Endodermal cell (in vitro differentiated cells): Measurements from ENCODE around the gene RPA1. TPM values are rescaled to one million over a fixed set of nuclear protein-coding genes. Genes with fewer than 3 reads are reported as not detected.

ENCODE experiments used
- DNase-seq: peaks from one replicate; pipeline ENCODE4 v3.0.0-alpha.2; 2017
- H3K27ac ChIP-seq: 2 replicates; pipeline ENCODE4 v1.5.1; 2013; ENCODE audit warnings: mild to moderate bottlenecking, low read depth, low read length, moderate library complexity
- H3K27me3 ChIP-seq: 2 replicates; pipeline ENCODE4 v1.6.1; 2013; ENCODE audit warnings: mild to moderate bottlenecking, low read length, moderate library complexity; ENCODE audit not compliant: insufficient read depth, control insufficient read depth, poor library complexity, severe bottlenecking
- H3K36me3 ChIP-seq: 2 replicates; pipeline ENCODE4 v1.7.0; 2013; ENCODE audit warnings: mild to moderate bottlenecking, low read length, moderate library complexity; ENCODE audit not compliant: control insufficient read depth, insufficient read depth
- H3K4me1 ChIP-seq: one replicate; pipeline ENCODE4 v1.7.0; 2013; ENCODE audit warnings: low read length; ENCODE audit not compliant: control insufficient read depth, insufficient read depth
- H3K4me3 ChIP-seq: 2 replicates; pipeline ENCODE4 v1.5.1; 2013; ENCODE audit warnings: mild to moderate bottlenecking, low read length, moderate library complexity
- H3K9ac ChIP-seq: 2 replicates; pipeline ENCODE4 v1.6.1; 2013; ENCODE audit warnings: mild to moderate bottlenecking, low read length, moderate library complexity; ENCODE audit not compliant: poor library complexity, severe bottlenecking; ENCODE audit errors: extremely low read depth
- H3K9me3 ChIP-seq: 2 replicates; pipeline ENCODE4 v1.6.1; 2013; ENCODE audit warnings: mild to moderate bottlenecking, low read length, moderate library complexity; ENCODE audit not compliant: control insufficient read depth
- H3K27ac Mint-ChIP-seq: 2 replicates; pipeline ENCODE4 v1.8.0; 2020; ENCODE audit warnings: mixed read lengths
- H3K27me3 Mint-ChIP-seq: 2 replicates; pipeline ENCODE4 v1.8.0; 2021; ENCODE audit warnings: mild to moderate bottlenecking, mixed read lengths; ENCODE audit not compliant: insufficient read depth
- H3K36me3 Mint-ChIP-seq: 2 replicates; pipeline ENCODE4 v1.8.0; 2020; ENCODE audit warnings: low read depth, mixed read lengths
- H3K4me1 Mint-ChIP-seq: 2 replicates; pipeline ENCODE4 v1.8.0; 2020; ENCODE audit warnings: mixed read lengths
- H3K4me3 Mint-ChIP-seq: 2 replicates; pipeline ENCODE4 v1.8.0; 2020; ENCODE audit warnings: mild to moderate bottlenecking, moderate library complexity, mixed read lengths
- H3K9me3 Mint-ChIP-seq: 2 replicates; pipeline ENCODE4 v1.8.0; 2020; ENCODE audit warnings: mild to moderate bottlenecking, mixed read lengths
- WGBS, 2 experiments: methylation state at CpG; one replicate each; pipeline versions ENCODE4 v1.1.5 to v1.1.7; 2013; ENCODE audit warnings: missing lambda C conversion rate in 2 of 2, mixed read lengths in 1 of 2; ENCODE audit not compliant: insufficient coverage in 1 of 2, insufficient read length in 1 of 2; 5-methylcytosine and 5-hydroxymethylcytosine counted together
- total RNA-seq, 2 donors: library from RNA; stranded (reverse); fragmentation: NEBNext Ultra II Directional in 1 of 2; extraction: Animal tissue kit (Norgen Biotek cat#: 25700) in 1 of 2; gene quantifications; 2 replicates in 1 of 2; 3 replicates in 1 of 2; pipeline ENCODE4 v1.2.1, GENCODE V29; 2021
- TF ChIP-seq, protein P1 (sequence below): fragments of 200-600 bp; sonication (generic); conservative IDR thresholded peaks from 2 replicates; pipeline ENCODE4 v1.5.0; 2021; ENCODE audit warnings: antibody characterized with exemption, mild to moderate bottlenecking

The RPA1 gene
- total RNA-seq, 2 donors from 2014 or later, result 190 to 249 TPM

DNA sequence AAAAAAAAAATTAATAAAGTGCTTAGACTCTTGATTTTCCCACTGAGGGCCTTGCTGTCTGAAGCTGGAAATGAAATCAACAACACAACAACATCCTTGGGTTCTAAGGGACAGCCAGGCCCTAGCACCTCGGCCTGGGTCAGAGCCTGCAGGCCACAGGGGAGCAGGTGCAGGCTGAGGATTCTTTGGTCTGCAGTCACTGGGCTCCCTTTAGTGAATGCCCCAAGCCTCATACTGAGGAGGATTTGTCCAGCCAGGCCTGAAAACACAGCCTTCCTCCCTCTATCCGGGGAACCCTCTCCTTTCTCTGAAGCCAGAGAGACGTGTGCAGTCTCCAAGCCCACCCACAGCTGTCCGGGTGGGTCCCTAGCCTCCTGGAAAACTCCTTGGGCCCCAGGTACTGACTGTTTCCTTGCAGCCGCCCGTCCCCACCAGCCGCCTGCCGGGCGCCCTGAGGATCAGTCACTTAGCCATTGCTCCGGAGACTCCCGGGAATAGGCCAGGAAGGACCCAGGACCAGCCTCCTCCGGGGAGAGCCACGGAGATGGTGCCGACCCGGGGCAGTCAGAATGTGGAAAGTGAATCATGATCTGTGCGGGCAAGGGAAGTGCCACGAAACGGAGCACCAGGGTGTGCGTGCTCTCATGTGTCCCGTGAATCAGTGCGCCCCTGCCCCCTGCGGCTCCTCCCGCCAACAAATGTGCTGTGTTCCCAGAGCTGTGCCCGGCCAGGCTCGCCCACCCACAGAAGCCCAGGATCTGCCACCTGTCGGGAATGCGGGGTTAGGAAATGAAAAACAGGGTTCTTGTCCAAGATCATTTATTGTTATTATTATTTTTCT, 104.3 kb downstream of the RPA1 start:
- Mint-ChIP-seq H3K4me1 (peaks cover 20% of the 10 kb centered on the region), H3K4me3 (no peak overlapping the region), H3K27ac (no peak overlapping the region), H3K36me3 (peaks cover 2% of the 10 kb centered on the region), H3K9me3 (no peaks in the 10 kb centered on the region), H3K27me3 (peaks cover 3% of the 10 kb centered on the region)
- DNase-seq, result no peak
- H3K4me3 ChIP-seq, result no peak overlapping the region
- TF ChIP-seq, protein P1, sequence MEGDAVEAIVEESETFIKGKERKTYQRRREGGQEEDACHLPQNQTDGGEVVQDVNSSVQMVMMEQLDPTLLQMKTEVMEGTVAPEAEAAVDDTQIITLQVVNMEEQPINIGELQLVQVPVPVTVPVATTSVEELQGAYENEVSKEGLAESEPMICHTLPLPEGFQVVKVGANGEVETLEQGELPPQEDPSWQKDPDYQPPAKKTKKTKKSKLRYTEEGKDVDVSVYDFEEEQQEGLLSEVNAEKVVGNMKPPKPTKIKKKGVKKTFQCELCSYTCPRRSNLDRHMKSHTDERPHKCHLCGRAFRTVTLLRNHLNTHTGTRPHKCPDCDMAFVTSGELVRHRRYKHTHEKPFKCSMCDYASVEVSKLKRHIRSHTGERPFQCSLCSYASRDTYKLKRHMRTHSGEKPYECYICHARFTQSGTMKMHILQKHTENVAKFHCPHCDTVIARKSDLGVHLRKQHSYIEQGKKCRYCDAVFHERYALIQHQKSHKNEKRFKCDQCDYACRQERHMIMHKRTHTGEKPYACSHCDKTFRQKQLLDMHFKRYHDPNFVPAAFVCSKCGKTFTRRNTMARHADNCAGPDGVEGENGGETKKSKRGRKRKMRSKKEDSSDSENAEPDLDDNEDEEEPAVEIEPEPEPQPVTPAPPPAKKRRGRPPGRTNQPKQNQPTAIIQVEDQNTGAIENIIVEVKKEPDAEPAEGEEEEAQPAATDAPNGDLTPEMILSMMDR, result no peak
- H3K9me3 ChIP-seq, result no peaks in the 10 kb centered on the region
- H3K9ac ChIP-seq, result no peak overlapping the region
- WGBS, 2 experiments, result 94 to 95% methylated on average over 23 to 27 of the region's 27 CpGs
- H3K36me3 ChIP-seq, result no peaks in the 10 kb centered on the region
- H3K27ac ChIP-seq, result no peak overlapping the region
- H3K4me1 ChIP-seq, result peaks cover 3% of the 10 kb centered on the region
- H3K27me3 ChIP-seq, result no peaks in the 10 kb centered on the region

DNA sequence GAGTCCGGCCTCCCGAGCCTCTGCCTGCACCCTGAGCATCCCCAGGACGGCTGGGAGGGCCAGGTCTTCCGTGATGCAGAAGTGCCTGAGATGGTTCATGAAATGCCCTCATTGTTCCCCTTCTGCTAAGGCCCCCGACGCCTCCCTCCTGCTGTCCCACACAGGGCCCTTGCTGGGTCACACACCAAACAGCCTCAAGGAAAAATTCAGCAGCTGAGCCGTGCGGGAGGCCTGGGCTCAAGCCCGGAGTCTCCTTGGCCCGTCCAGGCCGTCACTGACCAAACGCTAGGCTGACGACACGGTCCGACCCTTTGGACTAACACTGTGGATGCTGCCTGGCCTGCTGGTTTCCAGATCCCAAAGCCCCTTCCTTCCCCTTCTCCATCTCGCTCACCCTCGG, 105.1 kb downstream of the RPA1 start:
- H3K36me3 ChIP-seq, result no peaks in the 10 kb centered on the region
- H3K9me3 ChIP-seq, result no peaks in the 10 kb centered on the region
- no peak overlapping the region for H3K27ac ChIP-seq
- H3K9me3 Mint-ChIP-seq, result no peaks in the 10 kb centered on the region
- H3K27me3 Mint-ChIP-seq, result peaks cover 3% of the 10 kb centered on the region
- peaks cover 2% of the 10 kb centered on the region for H3K36me3 Mint-ChIP-seq
- TF ChIP-seq, protein P1, result no peak
- peaks cover 20% of the 10 kb centered on the region for H3K4me1 Mint-ChIP-seq
- H3K9ac ChIP-seq, result no peak overlapping the region
- no peak overlapping the region for H3K27ac Mint-ChIP-seq
- 89 to 90% methylated on average over 9 to 17 of the region's 17 CpGs for WGBS, 2 experiments
- no peak overlapping the region for H3K4me3 Mint-ChIP-seq
- H3K4me3 ChIP-seq, result no peak overlapping the region
- DNase-seq, result no peak
- no peaks in the 10 kb centered on the region for H3K27me3 ChIP-seq
- H3K4me1 ChIP-seq, result peaks cover 3% of the 10 kb centered on the region

DNA sequence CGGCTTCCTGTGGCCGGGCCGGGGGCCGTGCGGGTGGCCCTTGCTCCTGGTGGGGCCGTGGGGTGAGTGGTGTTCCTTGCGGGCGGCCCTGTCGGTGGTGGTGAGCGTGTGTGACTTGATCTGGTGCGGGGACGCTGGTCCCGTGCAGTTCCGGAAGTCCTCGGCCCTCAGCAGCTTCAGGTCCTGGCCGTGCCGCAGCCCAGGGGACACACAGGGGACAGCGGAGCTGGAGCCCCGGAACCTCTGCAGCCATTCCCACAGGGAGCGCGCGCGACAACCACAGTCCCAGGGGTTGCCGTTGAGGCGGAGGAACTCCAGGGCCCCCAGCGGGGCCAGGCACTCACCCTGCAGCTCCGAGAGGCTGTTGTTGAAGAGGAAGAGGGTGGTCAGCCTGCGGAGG, 107.0 kb downstream of the RPA1 start:
- TF ChIP-seq, protein P1, result no peak
- Mint-ChIP-seq H3K27ac (no peak overlapping the region), H3K4me3 (no peak overlapping the region), H3K27me3 (peaks cover 3% of the 10 kb centered on the region), H3K4me1 (peaks cover 15% of the 10 kb centered on the region), H3K36me3 (peaks cover 2% of the 10 kb centered on the region), H3K9me3 (no peaks in the 10 kb centered on the region)
- Histone ChIP-seq H3K4me1 (no peaks in the 10 kb centered on the region), H3K4me3 (no peak overlapping the region), H3K27ac (no peak overlapping the region), H3K36me3 (no peaks in the 10 kb centered on the region), H3K9ac (no peak overlapping the region), H3K27me3 (no peaks in the 10 kb centered on the region), H3K9me3 (no peaks in the 10 kb centered on the region)
- whole genome bisulfite sequencing, 2 experiments, result 92 to 96% methylated on average over 15 to 28 of the region's 28 CpGs
- no peak for DNase-seq
